GM12878 (cell line): ENCODE data around the gene PIMREG. TPM values are rescaled to one million over a fixed set of nuclear protein-coding genes. Genes with fewer than 3 reads are reported as not detected.

Experiments
- ATAC-seq: fragments of 200-7000 bp; cut with Tn5 transposase; 3 replicates; pipeline ENCODE4 v1.9.1; 2020; ENCODE audit warnings: mild to moderate bottlenecking, moderate library complexity
- BruUV-seq: library from RNA; stranded (reverse); fragments of 400-500 nt; replicated peaks from 2 replicates; lab custom pipeline; 2021; lab: Mats Ljungman, UMichigan
- CTCF ChIA-PET: fragments of 300-600 bp; sonication (Branson Sonifier 250); formaldehyde crosslinking; extraction: SDS; loops from one replicate; lab custom pipeline; 2021; ENCODE audit warnings: inconsistent platforms; lab: Yijun Ruan, JAX
- POLR2A ChIA-PET: fragments of 350-600 bp; formaldehyde crosslinking; extraction: SDS; loops from one replicate; lab custom pipeline; 2021; ENCODE audit warnings: inconsistent platforms; lab: Charles Lee
- RAD21 ChIA-PET: fragments of 300-600 bp; sonication (Branson Sonifier 250); formaldehyde crosslinking; loops from one replicate; lab custom pipeline; 2023; ENCODE audit warnings: antibody characterized with exemption; ENCODE audit not compliant: unreplicated experiment; lab: Charles Lee
- SMC1A ChIA-PET: fragments of 300-600 bp; sonication (Branson Sonifier 250); formaldehyde crosslinking; loops from one replicate; lab custom pipeline; 2023; ENCODE audit not compliant: unreplicated experiment, uncharacterized antibody; lab: Charles Lee
- DNase-seq: peaks from one replicate; pipeline ENCODE4 v3.0.0-alpha.2; 2011; ENCODE audit warnings: low read depth, low spot score
- FAIRE-seq: peaks from 3 replicates; lab custom pipeline; 2011; peaks lifted over from hg19 to GRCh38; lab: Jason Lieb, UNC
- H2AFZ ChIP-seq: 2 replicates; pipeline ENCODE4 v1.6.0; 2011; ENCODE audit warnings: low read depth, low read length, control low read depth; ENCODE audit not compliant: control insufficient read depth
- H3K27ac ChIP-seq: 2 replicates; pipeline ENCODE4 v1.5.1; 2011; ENCODE audit warnings: control low read depth; ENCODE audit not compliant: control insufficient read depth, insufficient read depth
- H3K27me3 ChIP-seq, 2 experiments: replicated peaks in 1 of 2; 2 replicates each; pipeline versions ENCODE4 v1.6.0 to v1.6.1; 2011; ENCODE audit warnings: low read length in 1 of 2; ENCODE audit not compliant: control insufficient read depth in 2 of 2, insufficient read depth in 2 of 2
- H3K36me3 ChIP-seq, 2 experiments: 2 replicates each; pipeline ENCODE4 v1.5.1; 2011; ENCODE audit warnings: low read length in 1 of 2; ENCODE audit not compliant: control insufficient read depth in 2 of 2, insufficient read depth in 2 of 2
- H3K4me1 ChIP-seq: 2 replicates; pipeline ENCODE4 v1.6.1; 2011; ENCODE audit warnings: mild to moderate bottlenecking, low read length, moderate library complexity, mixed read lengths; ENCODE audit not compliant: control insufficient read depth, insufficient read depth
- H3K4me2 ChIP-seq: 2 replicates; pipeline ENCODE4 v1.6.0; 2011; ENCODE audit warnings: control low read depth; ENCODE audit not compliant: control insufficient read depth, insufficient read depth
- H3K4me3 ChIP-seq: fragments of 200-600 bp; sonication (generic); 2 replicates; pipeline ENCODE4 v1.5.1; 2016
- H3K79me2 ChIP-seq: 2 replicates; pipeline ENCODE4 v1.6.0; 2011; ENCODE audit warnings: low read length; ENCODE audit not compliant: control insufficient read depth, insufficient read depth
- H3K9ac ChIP-seq: 2 replicates; pipeline ENCODE4 v1.8.0; 2011; ENCODE audit warnings: low read length, control low read depth, mixed read lengths; ENCODE audit not compliant: control insufficient read depth, insufficient read depth
- H3K9me3 ChIP-seq: replicated peaks from 3 replicates; pipeline ENCODE4 v1.5.1; 2011; ENCODE audit warnings: mild to moderate bottlenecking, low read length; ENCODE audit not compliant: control insufficient read depth, insufficient read depth
- H4K20me1 ChIP-seq: 2 replicates; pipeline ENCODE4 v1.6.0; 2011; ENCODE audit not compliant: control insufficient read depth, insufficient read depth
- BACH1 ChIP-seq: fragments of 450-650 bp; IDR thresholded peaks from 2 replicates; pipeline ENCODE4 v1.6.1; 2017; ENCODE audit warnings: mild to moderate bottlenecking, borderline replicate concordance
- BCL11A ChIP-seq: IDR thresholded peaks from 2 replicates; pipeline ENCODE4 v1.6.1; 2011; ENCODE audit warnings: low read depth, low read length
- BRCA1 ChIP-seq: IDR thresholded peaks from 2 replicates; pipeline ENCODE4 v1.6.1; 2011; ENCODE audit warnings: low read depth, low read length, improper control_type of control experiment
- CHD2 ChIP-seq: IDR thresholded peaks from 2 replicates; pipeline ENCODE4 v1.6.1; 2011; ENCODE audit warnings: low read depth, low read length, improper control_type of control experiment, borderline replicate concordance
- CREM ChIP-seq: IDR thresholded peaks from 2 replicates; pipeline ENCODE4 v1.6.1; 2014; ENCODE audit warnings: antibody characterized with exemption, low read depth
- E2F4 ChIP-seq: IDR thresholded peaks from 2 replicates; pipeline ENCODE4 v1.6.1; 2012; ENCODE audit warnings: low read depth, low read length, improper control_type of control experiment
- EZH2 ChIP-seq: IDR thresholded peaks from 2 replicates; pipeline ENCODE4 v1.6.1; 2012; ENCODE audit warnings: low read depth, mild to moderate bottlenecking, control low read depth, inconsistent platforms, low read length, borderline replicate concordance; ENCODE audit not compliant: control insufficient read depth
- IKZF1 ChIP-seq: fragments of 450-650 bp; conservative IDR thresholded peaks from 2 replicates; pipeline ENCODE4 v1.6.1; 2017; ENCODE audit warnings: antibody characterized with exemption, mild to moderate bottlenecking
- IKZF2 ChIP-seq, 2 experiments: fragments of 450-650 bp; IDR thresholded peaks; 2 replicates each; pipeline ENCODE4 v1.6.1; 2017; ENCODE audit warnings: mild to moderate bottlenecking in 2 of 2, moderate library complexity in 2 of 2
- IRF3 ChIP-seq: fragments of 450-650 bp; IDR thresholded peaks from 2 replicates; pipeline ENCODE4 v1.6.1; 2014; ENCODE audit warnings: mild to moderate bottlenecking
- MEF2B ChIP-seq: fragments of 450-650 bp; IDR thresholded peaks from 2 replicates; pipeline ENCODE4 v1.6.1; 2018; ENCODE audit warnings: mild to moderate bottlenecking, moderate library complexity; ENCODE audit not compliant: partially characterized antibody, poor library complexity, severe bottlenecking
- MTA2 ChIP-seq: fragments of 450-650 bp; IDR thresholded peaks from 2 replicates; pipeline ENCODE4 v1.6.1; 2016; ENCODE audit warnings: low read depth, mild to moderate bottlenecking, moderate library complexity
- MTA3 ChIP-seq: IDR thresholded peaks from 2 replicates; pipeline ENCODE4 v1.6.1; 2012; ENCODE audit warnings: low read length, inconsistent platforms, borderline replicate concordance
- MYC ChIP-seq: IDR thresholded peaks from 2 replicates; pipeline ENCODE4 v1.6.1; 2011; ENCODE audit warnings: mild to moderate bottlenecking, low read length, moderate library complexity, inconsistent platforms; ENCODE audit not compliant: insufficient read depth, insufficient replicate concordance, insufficient read length, severe bottlenecking
- NRF1 ChIP-seq: conservative IDR thresholded peaks from 2 replicates; pipeline ENCODE4 v1.6.1; 2011; ENCODE audit warnings: mild to moderate bottlenecking, low read depth, low read length, improper control_type of control experiment
- RBBP5 ChIP-seq: fragments of 200-600 bp; sonication (generic); conservative IDR thresholded peaks from 2 replicates; pipeline ENCODE4 v1.6.1; 2016
- RUNX3 ChIP-seq: IDR thresholded peaks from 2 replicates; pipeline ENCODE4 v1.6.1; 2012; ENCODE audit warnings: low read length, inconsistent platforms
- TCF12 ChIP-seq: IDR thresholded peaks from 2 replicates; pipeline ENCODE4 v1.6.1; 2011; ENCODE audit warnings: low read depth, mild to moderate bottlenecking, low read length
- WGBS: methylation state at CpG from one replicate; pipeline ENCODE4 v1.1.6; 2016; ENCODE audit warnings: low lambda C conversion rate; ENCODE audit not compliant: insufficient replicate concordance, insufficient coverage; ENCODE audit errors: missing lambda C conversion rate; 5-methylcytosine and 5-hydroxymethylcytosine counted together
- in situ Hi-C: fragments of 300-500 bp; cut with MboI; formaldehyde crosslinking; loops from 9 replicates; pipeline ENCODE4 v1.14.3; 2018; ENCODE audit warnings: mixed read lengths
- intact Hi-C: fragments of 100-400 bp; cut with micrococcal nuclease; formaldehyde crosslinking; loops from one replicate; pipeline ENCODE4 v1.14.2; 2022; ENCODE audit not compliant: unreplicated experiment
- polyA plus RNA-seq, 11 experiments: library from polyadenylated mRNA; depleted of rRNA in 4 of 11; unstranded in 6 of 11; stranded (reverse) in 5 of 11; fragments of >200 nt; fragmentation: Nextera tagmentation in 4 of 11; fragmentation: Illumina TruSeq in 1 of 11; extraction: Ambion mirVana in 4 of 11; extraction: Trizol in 1 of 11; gene quantifications; 1 replicate in 1 of 11; 2 replicates in 10 of 11; pipeline versions ENCODE4 v1.2.1 to v1.2.3, GENCODE V29; 2011 to 2016; ENCODE audit warnings: inconsistent platforms in 2 of 11, missing spikeins in 2 of 11, low read depth in 1 of 11
- total RNA-seq, 4 experiments: library from RNA; depleted of rRNA in 3 of 4; stranded (reverse); fragments of >200 nt in 3 of 4; fragmentation: Illumina TruSeq in 1 of 4; extraction: Trizol in 1 of 4; gene quantifications; 2 replicates each; pipeline versions ENCODE4 v1.2.1 to v1.2.3, GENCODE V29; 2013 to 2021

PIMREG gene
- total and polyA plus RNA-seq, 10 of the 15 experiments (the other 5 are each of a cell fraction or from before 2014, with no cell fraction given), result 2.8 to 35.8 (median 25.2) TPM

GRCh38 chr17:6439951-6440350 lies 4.3 kb upstream of the PIMREG start:
- no peak for ATAC-seq
- H3K9ac ChIP-seq, result no peak overlapping the region
- no peaks in the 10 kb centered on the region for H3K27me3 ChIP-seq
- no peak for FAIRE-seq
- BruUV-seq, result no TSS peak
- no peak overlapping the region for H3K4me3 ChIP-seq
- no peak overlapping the region for H2AFZ ChIP-seq
- ChIA-PET SMC1A (interaction anchor here (1.5 kb wide), 1 partner anchor 11 kb away, joined by 4 read pairs; no protein-coding TSS in a partner anchor), CTCF (interaction anchor here (1.0 to 1.7 kb wide), 4 partner anchors 10 to 853 kb away, joined by 3 to 6 read pairs (median 3); no protein-coding TSS in a partner anchor), POLR2A (interaction anchor here (0.6 to 1.1 kb wide), 2 partner anchors 10 to 1246 kb away, joined by 3 read pairs; no protein-coding TSS in a partner anchor), RAD21 (no interaction called here)
- H3K4me1 ChIP-seq, result peaks cover 4% of the 10 kb centered on the region; the same call in 1 of the 2 replicates
- WGBS, result 8% methylated on average over 4 of the region's 4 CpGs
- no peaks in the 10 kb centered on the region for H3K9me3 ChIP-seq
- no peak overlapping the region for H3K27ac ChIP-seq
- DNase-seq, result no peak
- intact Hi-C loops (loop anchor here (5.0 kb wide), 1 partner anchor 853 kb away; no protein-coding TSS in a partner anchor), in situ Hi-C loops (no loop called here)
- TF ChIP-seq IKZF1, result no peak
- TF ChIP-seq RUNX3, result no peak
- H3K4me2 ChIP-seq, result no peak overlapping the region
- no peaks in the 10 kb centered on the region for H3K79me2 ChIP-seq
- H3K36me3 ChIP-seq, result no peaks in the 10 kb centered on the region
- H4K20me1 ChIP-seq, result no peaks in the 10 kb centered on the region

GRCh38 chr17:6442775-6443174 lies 1.5 kb upstream of the PIMREG start:
- H4K20me1 ChIP-seq, result no peaks in the 10 kb centered on the region
- no peaks in the 10 kb centered on the region for H3K9me3 ChIP-seq
- intact Hi-C loops (no loop called here), in situ Hi-C loops (no loop called here)
- 49% methylated on average over 6 of the region's 6 CpGs for WGBS
- FAIRE-seq, result no peak
- no peak for DNase-seq
- H3K79me2 ChIP-seq, result no peaks in the 10 kb centered on the region
- no peak overlapping the region for H2AFZ ChIP-seq
- H3K4me3 ChIP-seq, result no peak overlapping the region
- no peak overlapping the region for H3K9ac ChIP-seq
- ChIA-PET POLR2A (no interaction called here), CTCF (interaction anchor here (1.0 kb wide), 2 partner anchors 28 to 855 kb away, joined by 3 read pairs; no protein-coding TSS in a partner anchor), SMC1A (no interaction called here), RAD21 (no interaction called here)
- ATAC-seq, result no peak
- peaks cover 4% of the 10 kb centered on the region; the same call in 1 of the 2 replicates for H3K4me1 ChIP-seq
- no peak overlapping the region for H3K4me2 ChIP-seq
- no peaks in the 10 kb centered on the region for H3K36me3 ChIP-seq
- H3K27me3 ChIP-seq, result no peaks in the 10 kb centered on the region
- no TSS peak for BruUV-seq
- no peak overlapping the region for H3K27ac ChIP-seq
- TF ChIP-seq MYC (no peak), IRF3 (no peak), CHD2 (no peak), CREM (no peak), IKZF2 (IDR thresholded peaks at IDR 0.05) (no peak), BACH1 (no peak), E2F4 (no peak), MEF2B (no peak), EZH2 (no peak), NRF1 (no peak), MTA2 (no peak), RBBP5 (no peak), TCF12 (no peak), BCL11A (no peak), BRCA1 (no peak), MTA3 (no peak)
